ENCODE results near the gene EPG5. TPM values are rescaled to one million over a fixed set of nuclear protein-coding genes. Genes with fewer than 3 reads are reported as not detected.

Gene EPG5
- total and polyA plus RNA-seq, 7 experiments from 2014 or later: 6.3 to 54.8 (median 26.8) TPM

DNA sequence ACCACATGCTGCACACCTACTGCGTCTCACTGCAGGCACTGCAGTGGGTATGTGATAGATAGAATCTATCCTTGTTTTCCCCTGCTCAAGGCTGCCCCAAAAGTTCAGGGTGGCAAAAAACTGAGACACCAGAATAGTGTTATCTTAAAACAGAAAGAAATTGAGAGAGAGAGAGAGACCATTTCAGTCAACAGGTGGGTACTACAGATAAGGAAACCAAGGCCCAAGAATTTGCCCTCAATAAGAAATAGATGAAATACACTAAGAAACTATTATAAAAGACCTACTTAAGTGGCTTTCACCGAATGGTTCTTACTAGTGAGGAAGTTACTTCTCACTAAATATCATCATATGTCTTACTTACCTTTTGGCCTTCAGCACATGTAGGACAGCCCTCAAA is 27.9 kb downstream of the EPG5 start:
- peaks cover 5 to 26% (median 14%) of the 10 kb centered on the region in 7 donors for H3K4me1 Mint-ChIP-seq

DNA sequence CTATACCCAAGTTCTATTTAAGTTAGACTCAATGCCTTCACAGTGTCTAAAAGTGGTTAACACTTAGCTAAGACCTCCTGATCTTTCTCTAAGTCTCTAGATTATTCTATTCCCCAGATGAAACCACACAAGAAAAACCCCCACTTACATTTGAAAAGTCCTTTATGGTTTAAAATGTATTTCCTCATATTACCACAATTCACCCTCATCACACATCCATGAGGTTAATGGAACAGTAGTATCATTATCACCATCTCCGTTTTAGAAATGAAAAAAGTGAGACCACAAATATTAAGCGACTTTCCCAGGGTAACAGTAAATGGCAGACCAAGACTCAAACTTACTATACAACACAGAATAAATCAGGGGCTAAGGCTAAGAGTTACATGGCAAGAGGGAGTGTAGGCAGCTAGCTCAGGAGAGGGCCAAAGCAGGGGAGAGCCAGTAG is 28.6 kb downstream of the EPG5 start:
- peak overlapping the region in 1 of 10 donors; percentile 4 for H3K4me3 Mint-ChIP-seq
- Histone ChIP-seq H3K27me3 (ENCODE audit: control insufficient read depth in 2 of 2, insufficient read depth in 2 of 2, low read length in 2 of 2) (no peaks in the 10 kb centered on the region), H3K36me3 (ENCODE audit: control insufficient read depth in 2 of 3, insufficient read depth in 3 of 3, low read length in 3 of 3) (peaks cover 12 to 75% (median 22%) of the 10 kb centered on the region in 3 experiments), H3K27ac (ENCODE audit: low read depth, low read length) (no peak overlapping the region), H3K4me1 (ENCODE audit: control insufficient read depth in 2 of 2, insufficient read depth in 2 of 2, low read length in 2 of 2) (peaks cover 0 to 11% of the 10 kb centered on the region in 2 donors), H3K9me3 (ENCODE audit: control insufficient read depth in 2 of 3, low read length in 3 of 3) (no peaks in the 10 kb centered on the region), H3K4me3 (ENCODE audit: low read length) (no peak overlapping the region)
- CTCF ChIA-PET: interaction anchor here (1.7 to 1.9 kb wide), 2 partner anchors 16 to 135 kb away, joined by 6 to 7 read pairs; no protein-coding TSS in a partner anchor
- H3K36me3 Mint-ChIP-seq: peaks cover 27 to 47% (median 39%) of the 10 kb centered on the region in 5 donors
- POLR2A ChIA-PET: interaction anchor here (0.5 kb wide), 1 partner anchor 15 kb away, joined by 3 read pairs; no protein-coding TSS in a partner anchor
- peaks cover 0 to 4% (median 0%) of the 10 kb centered on the region in 11 donors for H3K9me3 Mint-ChIP-seq
- peaks cover 5 to 26% (median 14%) of the 10 kb centered on the region in 7 donors for H3K4me1 Mint-ChIP-seq
- H3K27ac Mint-ChIP-seq: peak overlapping the region in 4 of 9 donors; percentile 15 to 35 (median 26)
- ATAC-seq: peak; percentile 85
- intact Hi-C loops (cut with micrococcal nuclease): no loop called here
- no peaks in the 10 kb centered on the region for H3K27me3 Mint-ChIP-seq
- DNase-seq: no peak

More for the DNA sequence above, 27.9 kb downstream of the EPG5 start:
- Histone ChIP-seq H3K36me3 (ENCODE audit: control insufficient read depth in 2 of 3, insufficient read depth in 3 of 3, low read length in 3 of 3) (peaks cover 15 to 82% (median 26%) of the 10 kb centered on the region in 3 experiments), H3K9me3 (ENCODE audit: control insufficient read depth in 2 of 3, low read length in 3 of 3) (no peaks in the 10 kb centered on the region), H3K27me3 (ENCODE audit: control insufficient read depth in 2 of 2, insufficient read depth in 2 of 2, low read length in 2 of 2) (no peaks in the 10 kb centered on the region), H3K27ac (ENCODE audit: low read depth, low read length) (no peak overlapping the region), H3K4me3 (ENCODE audit: low read length) (no peak overlapping the region), H3K4me1 (ENCODE audit: control insufficient read depth in 2 of 2, insufficient read depth in 2 of 2, low read length in 2 of 2) (peaks cover 0 to 11% of the 10 kb centered on the region in 2 donors)
- Mint-ChIP-seq H3K27me3 (no peaks in the 10 kb centered on the region), H3K9me3 (peaks cover 0 to 4% (median 0%) of the 10 kb centered on the region in 11 donors), H3K4me3 (no peak overlapping the region), H3K36me3 (peaks cover 32 to 54% (median 44%) of the 10 kb centered on the region in 5 donors), H3K27ac (peak overlapping the region in 1 of 9 donors; percentile 19)
- DNase-seq (no peak), ATAC-seq (no peak)
- ChIA-PET CTCF (no interaction called here), POLR2A (interaction anchor here (0.5 kb wide), 1 partner anchor 16 kb away, joined by 3 read pairs; no protein-coding TSS in a partner anchor)
- intact Hi-C loops (cut with micrococcal nuclease): no loop called here

DNA sequence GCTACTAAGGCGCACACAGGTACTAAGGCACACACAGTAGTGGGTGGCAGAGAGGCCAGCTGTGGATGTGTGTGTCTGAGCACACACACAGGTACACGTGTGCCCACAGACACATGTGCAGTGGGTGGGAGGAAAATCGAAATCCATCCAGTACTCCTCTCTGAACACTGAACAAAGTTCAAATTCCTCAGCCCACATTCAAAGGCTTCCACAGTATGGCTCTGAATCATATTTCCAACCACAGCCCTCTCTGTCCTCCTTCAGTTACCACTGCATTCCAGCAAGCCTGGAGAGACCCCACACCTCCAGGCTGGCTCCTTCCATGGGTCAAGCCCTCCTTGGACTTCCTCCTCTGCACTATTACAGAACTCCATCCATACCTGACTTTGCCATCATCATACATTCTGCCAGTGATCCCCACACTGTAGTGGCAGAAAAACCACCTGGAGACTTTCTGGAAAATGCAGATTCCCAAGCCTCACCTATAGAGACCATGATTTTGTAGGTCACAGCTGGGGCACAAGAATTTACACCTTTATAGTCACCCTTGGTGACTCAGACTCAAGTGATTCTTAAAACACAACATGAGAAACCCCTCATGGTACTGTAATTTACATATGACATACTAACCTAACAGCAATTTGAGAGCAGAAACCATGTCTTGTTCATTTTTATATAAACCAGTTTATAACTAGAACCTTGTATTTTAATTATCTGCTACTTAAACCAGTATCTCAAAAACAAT is 31.4 kb downstream of the EPG5 start:
- H3K27me3 Mint-ChIP-seq: no peaks in the 10 kb centered on the region
- ChIA-PET POLR2A (no interaction called here), CTCF (no interaction called here)
- Histone ChIP-seq H3K4me1 (ENCODE audit: control insufficient read depth in 2 of 2, insufficient read depth in 2 of 2, low read length in 2 of 2) (peaks cover 0 to 11% of the 10 kb centered on the region in 2 donors), H3K27me3 (ENCODE audit: control insufficient read depth in 2 of 2, insufficient read depth in 2 of 2, low read length in 2 of 2) (no peaks in the 10 kb centered on the region), H3K4me3 (ENCODE audit: low read length) (no peak overlapping the region), H3K9me3 (ENCODE audit: control insufficient read depth in 2 of 3, low read length in 3 of 3) (no peaks in the 10 kb centered on the region), H3K36me3 (ENCODE audit: control insufficient read depth in 2 of 3, insufficient read depth in 3 of 3, low read length in 3 of 3) (peaks cover 4 to 58% (median 12%) of the 10 kb centered on the region in 3 experiments), H3K27ac (ENCODE audit: low read depth, low read length) (no peak overlapping the region)
- peaks cover 0 to under 1% (median 0%) of the 10 kb centered on the region in 11 donors for H3K9me3 Mint-ChIP-seq
- DNase-seq: no peak
- intact Hi-C loops (cut with micrococcal nuclease): no loop called here
- H3K36me3 Mint-ChIP-seq: peaks cover 22 to 44% (median 29%) of the 10 kb centered on the region in 5 donors
- no peak overlapping the region for H3K4me3 Mint-ChIP-seq
- H3K27ac Mint-ChIP-seq: peak overlapping the region in 1 of 9 donors; percentile 48
- no peak for ATAC-seq
- peaks cover 5 to 26% (median 11%) of the 10 kb centered on the region in 7 donors for H3K4me1 Mint-ChIP-seq

DNA sequence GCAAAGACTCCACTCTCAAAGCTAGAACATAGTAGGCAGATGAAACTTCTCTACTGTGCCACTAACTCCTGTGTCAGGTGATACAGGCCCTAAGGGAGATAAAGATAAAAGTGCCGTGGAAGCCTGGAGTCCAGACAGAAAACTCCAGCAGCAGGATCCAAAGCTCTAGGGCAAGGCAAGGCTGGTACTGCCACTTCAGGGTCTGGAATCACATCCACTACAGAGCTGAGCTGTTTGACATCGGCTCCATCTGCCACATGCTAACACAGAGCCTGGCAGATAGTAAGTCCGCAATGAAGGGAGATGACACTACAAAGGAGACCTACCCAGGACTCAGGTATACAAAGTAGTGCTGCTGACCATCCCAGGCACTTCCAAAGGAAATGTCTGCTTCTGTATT is 34.4 kb downstream of the EPG5 start:
- Mint-ChIP-seq H3K36me3 (peaks cover 9 to 36% (median 24%) of the 10 kb centered on the region in 5 donors), H3K4me3 (no peak overlapping the region), H3K27ac (peak overlapping the region in 1 of 9 donors; percentile 37), H3K27me3 (no peaks in the 10 kb centered on the region), H3K4me1 (peaks cover 0 to 6% (median 4%) of the 10 kb centered on the region in 7 donors), H3K9me3 (no peaks in the 10 kb centered on the region)
- no peak overlapping the region for H3K4me3 ChIP-seq (ENCODE audit: low read length)
- ATAC-seq (no peak), DNase-seq (no peak)
- no peak overlapping the region for H3K27ac ChIP-seq (ENCODE audit: low read depth, low read length)
- POLR2A ChIA-PET: no interaction called here
- CTCF ChIA-PET: no interaction called here
- H3K4me1 ChIP-seq (ENCODE audit: control insufficient read depth in 2 of 2, insufficient read depth in 2 of 2, low read length in 2 of 2): peaks cover 0 to under 1% of the 10 kb centered on the region in 2 donors
- H3K36me3 ChIP-seq (ENCODE audit: control insufficient read depth in 2 of 3, insufficient read depth in 3 of 3, low read length in 3 of 3): peaks cover 5 to 49% (median 15%) of the 10 kb centered on the region in 3 experiments
- H3K9me3 ChIP-seq (ENCODE audit: control insufficient read depth in 2 of 3, low read length in 3 of 3): no peaks in the 10 kb centered on the region
- no peaks in the 10 kb centered on the region for H3K27me3 ChIP-seq (ENCODE audit: control insufficient read depth in 2 of 2, insufficient read depth in 2 of 2, low read length in 2 of 2)
- intact Hi-C loops (cut with micrococcal nuclease): no loop called here

DNA sequence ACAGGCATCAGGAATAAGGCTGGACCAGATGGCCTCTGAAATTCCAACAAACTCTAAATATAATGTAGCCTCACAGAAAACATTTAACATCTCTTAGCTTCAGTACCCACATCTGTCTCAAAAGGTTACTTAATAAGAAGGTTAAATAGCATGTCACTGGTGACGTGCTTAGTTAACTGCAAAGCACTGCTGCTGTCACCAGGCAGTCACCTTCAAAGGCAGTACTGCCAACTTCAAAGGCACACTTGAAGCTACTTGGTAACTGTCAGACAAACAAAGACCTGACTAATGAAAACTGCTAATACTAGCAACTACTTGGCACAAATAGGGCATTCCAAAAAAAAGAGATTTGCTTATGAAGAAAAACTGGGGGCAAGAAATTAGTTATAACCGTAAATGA is 36.2 kb downstream of the EPG5 start:
- intact Hi-C loops (cut with micrococcal nuclease): no loop called here
- no peak overlapping the region for H3K27ac ChIP-seq (ENCODE audit: low read depth, low read length)
- Mint-ChIP-seq H3K27ac (peak overlapping the region in 6 of 9 donors; percentile 4 to 70 (median 36)), H3K4me1 (peaks cover 0 to 6% (median 3%) of the 10 kb centered on the region in 7 donors), H3K36me3 (peaks cover 14 to 41% (median 29%) of the 10 kb centered on the region in 5 donors), H3K9me3 (no peaks in the 10 kb centered on the region), H3K27me3 (no peaks in the 10 kb centered on the region), H3K4me3 (no peak overlapping the region)
- H3K4me1 ChIP-seq (ENCODE audit: control insufficient read depth in 2 of 2, insufficient read depth in 2 of 2, low read length in 2 of 2): no peaks in the 10 kb centered on the region
- peak; percentile 18 for ATAC-seq
- CTCF ChIA-PET: interaction anchor here (0.6 kb wide), 2 partner anchors 250 to 291 kb away, joined by 3 to 6 read pairs; no protein-coding TSS in a partner anchor
- DNase-seq: peak in 3 of 9 donors; percentile 11 to 18 (median 15)
- no peaks in the 10 kb centered on the region for H3K9me3 ChIP-seq (ENCODE audit: control insufficient read depth in 2 of 3, low read length in 3 of 3)
- peaks cover 5 to 58% (median 15%) of the 10 kb centered on the region in 3 experiments for H3K36me3 ChIP-seq (ENCODE audit: control insufficient read depth in 2 of 3, insufficient read depth in 3 of 3, low read length in 3 of 3)
- H3K27me3 ChIP-seq (ENCODE audit: control insufficient read depth in 2 of 2, insufficient read depth in 2 of 2, low read length in 2 of 2): no peaks in the 10 kb centered on the region
- POLR2A ChIA-PET: no interaction called here
- H3K4me3 ChIP-seq (ENCODE audit: low read length): no peak overlapping the region

DNA sequence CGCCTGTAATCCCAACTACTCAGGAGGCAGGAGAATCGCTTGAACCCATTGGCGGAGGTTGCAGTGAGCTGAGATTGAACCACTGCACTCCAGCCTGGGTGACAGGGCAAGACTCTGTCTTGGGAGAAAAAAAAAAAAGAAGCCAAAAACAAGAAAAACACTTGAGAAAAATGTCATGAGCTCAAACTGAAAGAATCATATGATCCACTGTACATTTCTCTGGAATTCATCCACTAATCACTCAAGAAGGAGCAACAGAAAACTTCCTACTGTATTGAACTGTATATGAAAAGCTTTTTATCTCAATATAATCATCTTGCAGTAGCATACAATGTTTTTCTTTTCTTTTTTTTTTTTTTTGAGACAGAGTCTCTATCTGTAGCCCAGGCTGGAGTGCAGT is 40.4 kb downstream of the EPG5 start:
- peaks cover 19 to 47% (median 38%) of the 10 kb centered on the region in 5 donors for H3K36me3 Mint-ChIP-seq

More for the DNA sequence above, 40.4 kb downstream of the EPG5 start:
- ATAC-seq (no peak), DNase-seq (no peak)
- ChIA-PET POLR2A (no interaction called here), CTCF (interaction anchor here (1.5 kb wide), 1 partner anchor 147 kb away, joined by 4 read pairs; no protein-coding TSS in a partner anchor)
- Histone ChIP-seq H3K27ac (ENCODE audit: low read depth, low read length) (no peak overlapping the region), H3K36me3 (ENCODE audit: control insufficient read depth in 2 of 3, insufficient read depth in 3 of 3, low read length in 3 of 3) (peaks cover 5 to 72% (median 15%) of the 10 kb centered on the region in 3 experiments), H3K4me1 (ENCODE audit: control insufficient read depth in 2 of 2, insufficient read depth in 2 of 2, low read length in 2 of 2) (no peaks in the 10 kb centered on the region), H3K27me3 (ENCODE audit: control insufficient read depth in 2 of 2, insufficient read depth in 2 of 2, low read length in 2 of 2) (no peaks in the 10 kb centered on the region), H3K4me3 (ENCODE audit: low read length) (no peak overlapping the region), H3K9me3 (ENCODE audit: control insufficient read depth in 2 of 3, low read length in 3 of 3) (no peaks in the 10 kb centered on the region)
- Mint-ChIP-seq H3K4me1 (peaks cover 0 to 9% (median 3%) of the 10 kb centered on the region in 7 donors), H3K9me3 (no peaks in the 10 kb centered on the region), H3K27me3 (no peaks in the 10 kb centered on the region), H3K4me3 (no peak overlapping the region), H3K27ac (no peak overlapping the region)
- intact Hi-C loops (cut with micrococcal nuclease): no loop called here

Data from naive thymus-derived CD4-positive, alpha-beta T cell (primary cell).